IPS DF 19.7 (cell line): ENCODE results near the gene MYLK3.

Experiments
- DNase-seq: peaks from one replicate; pipeline ENCODE4 v3.0.0-alpha.2; 2013; ENCODE audit warnings: low read depth, low spot score

Gene MYLK3

DNA sequence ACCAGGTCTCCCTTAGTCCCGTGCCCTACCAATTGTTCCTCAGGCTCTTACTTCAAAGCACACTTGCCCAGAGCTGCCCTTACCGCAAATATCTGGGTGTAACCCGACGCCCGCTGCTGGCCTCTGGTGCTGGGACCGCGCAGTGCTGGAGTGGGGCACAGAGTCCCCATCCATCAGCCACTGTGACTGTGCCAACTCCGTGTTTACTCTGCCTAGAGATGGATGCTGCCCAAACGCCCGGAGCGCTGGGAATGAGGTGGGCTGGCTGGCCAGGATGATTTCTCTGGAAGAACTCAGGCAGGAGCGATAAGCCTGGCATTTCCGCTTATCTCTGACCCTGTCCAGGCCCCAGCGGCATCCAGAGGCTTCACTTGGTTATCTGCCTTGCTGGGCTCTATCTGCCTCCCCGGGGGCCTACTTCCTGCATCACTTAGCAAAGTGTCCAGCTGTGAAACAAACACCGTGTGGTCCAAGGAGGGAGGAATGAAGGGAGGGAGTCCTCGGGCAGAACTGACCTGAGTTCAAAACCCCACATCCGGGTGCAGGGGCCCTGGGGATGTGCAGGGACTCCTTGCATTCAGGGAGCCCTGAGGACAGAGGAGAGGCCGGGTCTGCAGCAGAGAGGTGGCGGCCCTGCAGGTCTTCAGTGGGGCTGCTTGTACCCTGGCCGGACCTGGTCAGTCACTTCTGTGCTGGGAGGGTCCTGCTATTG is 9.4 kb upstream of the MYLK3 start:
- DNase-seq = no peak

GRCh38 chr16:46756772-46757171 is 8.6 kb upstream of the MYLK3 start:
- DNase-seq = no peak

DNA sequence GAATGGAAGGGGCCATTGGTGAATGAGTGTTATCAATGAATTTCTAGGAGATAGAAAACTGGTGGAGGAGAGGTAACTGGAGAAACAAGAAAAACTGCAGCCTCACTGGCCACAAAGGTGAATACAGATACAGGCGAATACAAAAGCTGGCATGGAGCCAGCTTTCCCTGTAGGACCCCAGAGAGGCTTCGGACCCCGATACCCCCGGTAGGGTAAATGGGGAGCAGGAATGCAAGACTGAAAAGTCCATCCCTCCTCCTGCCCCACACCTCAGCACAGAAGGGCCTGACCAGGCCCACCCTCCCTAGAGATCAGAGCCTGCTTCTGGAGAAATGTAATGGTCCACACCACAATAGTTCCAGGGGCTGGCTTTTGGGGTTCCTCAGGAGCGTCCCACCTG is 4.9 kb upstream of the MYLK3 start:
- DNase-seq = no peak

DNA sequence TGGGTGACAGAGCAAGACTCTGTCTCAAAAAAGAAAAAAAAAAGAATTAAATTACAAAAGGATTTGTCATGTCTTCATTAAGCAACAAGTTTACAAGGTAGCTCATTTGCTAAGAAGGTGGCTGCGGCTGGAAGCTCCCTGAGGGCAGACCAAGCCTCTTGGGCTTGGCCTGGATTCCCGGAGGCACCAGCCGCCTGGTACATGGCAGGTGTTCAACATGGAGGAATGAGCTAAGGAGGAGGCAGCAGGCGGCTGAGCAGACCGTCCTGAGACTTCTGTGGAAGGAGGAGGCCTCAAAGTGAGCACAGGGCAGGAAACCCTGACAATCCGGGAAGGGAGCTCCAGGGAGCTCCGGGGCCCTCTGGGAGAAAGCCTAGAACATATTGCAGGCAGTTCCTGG is 3.2 kb upstream of the MYLK3 start:
- DNase-seq = no peak

DNA sequence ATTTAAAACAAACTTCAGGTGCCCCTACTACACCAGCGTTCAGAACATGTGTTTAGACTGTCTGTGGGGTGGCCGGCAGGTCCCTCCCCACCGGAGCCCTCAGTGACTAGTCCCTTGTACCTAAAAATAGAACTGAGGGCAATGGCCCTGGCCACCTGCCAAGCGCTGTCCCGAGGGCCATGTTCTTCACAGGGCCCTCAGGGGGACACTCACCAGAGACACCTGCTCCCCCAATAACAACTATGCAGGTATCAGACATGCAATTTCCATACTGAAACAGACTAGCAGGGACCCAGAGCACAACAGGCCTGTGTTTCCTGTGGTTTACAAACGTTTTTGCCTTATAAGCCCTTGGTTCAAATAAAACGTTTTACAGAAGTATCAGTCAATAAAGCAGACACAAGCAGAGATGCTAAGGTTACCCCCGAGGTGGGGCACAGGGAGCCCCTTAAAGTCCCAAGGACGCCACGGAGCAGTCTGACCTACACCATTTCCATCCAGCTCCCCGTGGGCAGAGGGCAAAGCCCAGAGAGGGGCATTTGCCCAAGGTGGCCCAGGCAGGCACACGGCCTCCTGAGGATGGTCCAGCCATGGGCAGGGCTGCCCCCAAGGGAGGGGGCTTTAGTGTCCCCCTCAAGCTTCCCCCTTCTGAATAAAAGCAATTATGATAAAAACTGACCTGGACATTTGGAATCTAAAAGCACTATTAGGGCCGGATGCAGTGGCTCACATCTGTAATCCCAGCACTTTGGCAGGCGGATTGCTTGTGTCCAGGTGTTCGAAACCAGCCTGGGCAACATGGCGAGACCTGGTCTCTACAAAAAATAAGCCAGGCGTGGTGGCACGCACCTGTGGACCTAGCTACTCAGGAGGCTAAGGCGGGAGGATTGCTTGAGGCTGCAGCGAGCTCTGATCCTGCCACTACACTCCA is 896 bp upstream of the MYLK3 start:
- DNase-seq = no peak

DNA sequence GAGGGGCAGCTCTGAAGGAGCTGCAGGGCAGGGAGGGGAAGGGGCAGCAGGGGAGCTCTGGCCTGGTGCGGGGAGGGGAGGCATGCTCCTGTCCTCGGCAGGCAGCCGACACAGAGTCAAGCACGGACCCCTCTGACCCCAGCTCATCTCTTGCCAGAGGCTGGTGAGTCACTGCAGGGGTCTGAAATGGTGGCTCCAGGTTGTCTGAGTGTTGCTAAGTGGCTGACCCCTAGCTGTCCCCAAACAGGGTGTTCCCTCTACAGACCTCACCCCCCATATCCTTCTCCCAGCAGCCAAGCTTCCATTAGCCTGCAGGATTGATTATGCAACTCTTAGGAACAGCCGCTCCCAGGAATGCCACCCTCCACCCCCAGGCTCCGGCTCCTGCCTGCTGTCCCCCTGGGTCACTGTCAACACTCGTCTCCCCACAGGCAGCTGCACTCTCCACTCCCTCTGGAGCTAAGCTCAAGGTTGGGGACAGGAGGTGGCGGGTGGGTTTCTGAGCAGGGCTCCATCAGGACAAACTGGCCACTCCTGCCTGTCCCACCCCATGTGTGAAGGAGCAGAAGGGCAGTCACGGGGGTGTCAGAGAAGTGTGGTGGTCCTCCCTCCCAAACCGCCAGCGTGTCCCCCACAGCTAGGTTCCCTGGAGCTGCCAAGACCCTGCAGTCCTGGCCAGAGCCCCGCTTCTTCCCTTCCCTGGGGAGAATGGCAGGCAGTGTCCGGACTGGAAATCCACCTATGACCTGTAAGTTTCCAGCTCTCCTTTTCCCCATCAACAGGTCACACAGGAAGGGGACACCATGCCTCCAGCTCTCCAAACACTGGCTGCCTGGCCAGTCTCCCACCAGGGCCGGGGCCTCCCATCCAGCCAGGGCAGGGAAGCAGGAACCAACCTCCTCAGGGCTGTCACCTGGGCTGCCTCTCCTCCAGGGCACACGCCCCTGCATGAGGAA is 1.0 kb downstream of the MYLK3 start:
- DNase-seq = no peak

DNA sequence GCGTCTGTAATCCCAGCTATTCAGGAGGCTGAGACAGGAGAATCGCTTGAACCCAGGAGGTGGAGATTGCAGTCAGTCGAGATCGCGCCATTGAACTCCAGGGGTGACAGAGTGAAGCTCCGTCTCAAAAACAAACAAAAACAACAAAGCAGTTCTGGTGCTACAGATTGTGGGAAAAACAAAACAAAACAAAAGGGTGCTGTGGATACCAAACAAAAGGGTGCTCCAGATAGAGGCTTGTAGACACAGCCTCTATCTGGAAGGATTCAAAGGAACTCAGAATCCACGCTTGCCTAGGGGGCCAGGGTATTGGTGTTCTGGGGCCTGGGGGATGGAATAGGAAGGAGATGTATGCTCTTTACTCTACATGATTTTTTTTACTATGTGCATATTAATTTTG is 2.5 kb downstream of the MYLK3 start:
- DNase-seq = no peak

DNA sequence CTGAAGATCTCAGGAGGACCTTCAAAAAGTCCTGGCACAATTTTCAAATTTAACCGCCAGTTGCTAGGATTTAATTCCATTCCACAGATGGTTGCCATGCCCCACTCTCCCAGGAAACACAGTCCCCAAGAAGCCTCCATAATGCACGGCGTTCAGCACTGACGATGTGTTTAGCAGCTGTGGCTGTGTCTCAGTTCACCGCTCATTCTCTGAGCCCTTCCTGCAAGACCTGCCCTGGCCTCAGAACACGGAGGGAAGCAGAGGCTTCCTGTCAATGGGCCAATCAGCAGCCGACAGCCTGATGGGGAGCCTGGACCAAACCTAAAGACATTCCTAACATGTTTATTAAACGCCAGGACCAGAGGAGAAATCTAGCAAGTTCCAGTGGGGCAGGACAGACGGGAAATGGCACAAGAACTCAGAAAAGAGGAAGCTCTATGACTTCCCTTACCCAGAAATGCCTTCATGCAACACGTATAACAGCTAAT is 4.9 kb downstream of the MYLK3 start:
- no peak for DNase-seq

DNA sequence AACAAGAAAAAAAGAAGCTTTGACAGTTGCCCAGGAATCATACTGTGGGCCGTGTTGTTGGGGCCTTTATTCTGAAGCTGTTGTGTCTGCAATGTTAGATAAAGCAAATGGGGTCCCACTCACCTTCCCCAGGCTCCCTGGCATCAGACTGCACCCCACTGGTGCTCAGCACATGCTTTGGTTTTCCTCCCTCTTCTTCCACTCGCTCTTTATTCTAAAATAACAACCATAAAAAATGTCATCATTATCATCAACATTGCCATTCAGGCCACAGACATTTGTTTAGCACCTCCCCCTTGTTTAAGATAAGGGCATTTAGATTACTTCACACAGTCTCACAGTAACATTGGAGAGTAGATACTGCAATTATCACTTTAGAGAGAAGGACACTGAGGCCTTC is 8.2 kb downstream of the MYLK3 start:
- no peak for DNase-seq

GRCh38 chr16:46737621-46738214 is 10.4 kb downstream of the MYLK3 start:
- DNase-seq = no peak

DNA sequence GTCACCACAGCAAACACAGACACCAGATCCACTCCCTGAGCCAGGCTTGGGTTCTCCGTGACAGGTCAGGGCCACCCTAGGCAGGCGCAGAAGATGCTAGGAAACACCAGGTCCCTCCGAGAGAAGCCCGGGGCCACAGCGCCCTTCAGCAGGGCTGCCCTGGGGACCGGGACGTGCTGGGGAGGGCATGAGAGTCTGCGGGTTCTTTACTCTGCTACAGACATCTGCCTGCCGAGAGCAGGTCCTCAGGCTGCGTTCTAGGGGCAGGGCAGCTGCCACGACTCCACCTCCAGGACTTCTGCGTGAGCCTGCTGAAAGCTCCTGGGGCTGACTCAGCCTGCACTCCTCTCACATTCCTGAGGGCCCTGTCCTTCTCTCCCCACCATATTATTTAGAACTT is 11.4 kb downstream of the MYLK3 start:
- no peak for DNase-seq

DNA sequence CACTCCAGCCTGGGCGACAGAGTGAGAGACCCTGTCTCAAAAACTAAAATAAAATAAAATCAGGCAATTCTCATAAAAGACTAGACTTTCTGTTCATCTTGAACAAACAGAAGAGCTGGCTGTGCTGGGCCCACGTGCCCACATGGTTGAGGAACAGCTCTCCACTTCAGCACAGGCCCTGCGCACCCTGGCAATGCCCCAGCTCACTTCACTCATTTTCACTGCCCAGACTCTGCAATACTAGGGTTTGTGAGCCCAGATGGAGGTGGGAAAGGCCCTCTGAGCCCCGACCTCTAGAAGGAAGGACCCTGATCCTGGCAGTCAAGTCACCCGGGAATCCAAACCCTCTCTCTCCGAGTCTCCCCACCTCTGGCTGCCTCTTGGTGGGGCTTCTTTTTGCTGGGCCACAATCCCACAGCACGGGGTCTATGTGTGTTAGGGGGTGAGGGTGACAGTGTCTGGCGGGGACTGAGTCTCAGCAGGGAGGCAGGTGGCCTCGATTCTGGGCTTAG is 14.8 kb downstream of the MYLK3 start:
- DNase-seq = no peak

GRCh38 chr16:46732561-46732960 is 15.6 kb downstream of the MYLK3 start:
- DNase-seq = no peak

- no peak for DNase-seq
Observed at GRCh38 chr16:46731691-46732555, 16.2 kb downstream of the MYLK3 start.

GRCh38 chr16:46730801-46731690 is 17.1 kb downstream of the MYLK3 start:
- DNase-seq = no peak

DNA sequence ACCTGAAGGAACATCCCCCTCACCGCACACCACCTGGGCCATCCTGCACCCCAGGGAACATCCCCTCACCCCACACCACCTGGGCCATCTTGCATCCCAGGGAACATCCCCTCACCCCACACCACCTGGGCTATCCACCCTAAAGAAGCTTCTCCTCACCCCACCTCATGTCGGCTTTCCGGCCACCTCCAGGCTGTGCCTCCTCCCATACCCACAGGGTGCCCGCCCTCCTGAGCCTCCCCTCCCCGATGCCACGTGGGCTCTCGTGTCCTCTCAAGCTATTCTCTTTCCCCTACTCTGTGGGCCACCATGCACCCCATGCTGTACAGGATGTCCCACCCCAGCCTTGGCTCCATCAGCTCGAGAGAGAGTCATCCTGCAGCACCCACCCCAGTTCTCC is 18.0 kb downstream of the MYLK3 start:
- no peak for DNase-seq

DNA sequence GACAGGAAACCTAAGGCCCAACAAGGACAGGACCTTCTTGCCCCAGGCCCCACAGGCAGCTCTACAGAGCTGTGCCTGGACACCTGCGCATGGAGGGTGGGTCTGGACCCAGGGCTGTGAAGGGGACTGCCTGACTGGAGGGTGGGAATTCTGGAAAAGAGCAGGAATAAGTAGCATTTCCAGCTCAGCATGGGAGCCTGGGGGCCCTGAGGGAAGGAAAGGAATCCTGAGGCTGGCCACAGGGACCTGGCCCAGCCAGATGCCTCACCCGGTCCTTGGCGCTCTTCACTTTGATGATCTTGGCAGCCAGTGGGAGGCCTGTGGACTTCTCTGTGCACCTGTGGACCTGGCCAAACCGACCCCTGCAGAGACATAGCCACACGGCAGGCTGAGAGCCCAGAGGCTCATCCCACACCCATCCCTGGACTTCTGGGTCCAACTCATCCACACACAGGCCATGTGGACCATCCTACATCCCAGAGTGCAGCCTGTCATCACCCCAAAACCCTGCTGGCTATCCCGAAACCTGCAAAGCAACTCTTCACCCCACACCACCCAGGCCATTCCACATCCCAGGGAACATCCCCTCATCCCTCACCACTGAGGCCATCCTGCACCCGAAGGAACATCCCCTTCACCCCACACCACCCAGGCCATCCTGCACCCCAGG is 18.7 kb downstream of the MYLK3 start:
- no peak for DNase-seq

GRCh38 chr16:46728806-46729205 is 19.3 kb downstream of the MYLK3 start:
- no peak for DNase-seq

- no peak for DNase-seq
Observed at GRCh38 chr16:46727630-46728029, 20.5 kb downstream of the MYLK3 start.
